MCF 10A (cell line): ENCODE measurements around the gene IL17RC. TPM values are rescaled to one million over a fixed set of nuclear protein-coding genes. Genes with fewer than 3 reads are reported as not detected.
A peak's percentile ranks its signal among the peaks of the same experiment; 100 is the strongest.
"Not testable (repeated sequence)": the region's sequence is repeated elsewhere in the genome, so short reads cannot be mapped to it uniquely, and the experiment has no call there.

Experiments
- BruUV-seq: library from RNA; stranded (reverse); fragments of 400-500 nt; replicated peaks from 2 replicates; lab custom pipeline; 2021; lab: Mats Ljungman, UMichigan
- CTCF ChIA-PET: fragments of 300-600 bp; sonication (Branson Sonifier 250); formaldehyde crosslinking; extraction: SDS; loops from one replicate; lab custom pipeline; 2021; ENCODE audit warnings: antibody characterized with exemption, inconsistent platforms; lab: Yijun Ruan, JAX
- POLR2A ChIA-PET: fragments of 300-600, 350-650 bp; sonication (Branson Sonifier 250); formaldehyde crosslinking; extraction: SDS; loops from one replicate; lab custom pipeline; 2020; ENCODE audit warnings: antibody characterized with exemption, inconsistent platforms; lab: Yijun Ruan, JAX
- DNase-seq: peaks from one replicate; pipeline ENCODE4 v3.0.0-alpha.2; 2018; ENCODE audit not compliant: unreplicated experiment
- H3K27ac Mint-ChIP-seq: one replicate; pipeline ENCODE4 v1.8.0; 2022; ENCODE audit warnings: mild to moderate bottlenecking, low read depth, mixed read lengths; ENCODE audit not compliant: unreplicated experiment
- H3K27me3 Mint-ChIP-seq: one replicate; pipeline ENCODE4 v1.8.0; 2022; ENCODE audit warnings: mixed read lengths; ENCODE audit not compliant: insufficient read depth, unreplicated experiment
- H3K36me3 Mint-ChIP-seq: one replicate; pipeline ENCODE4 v1.8.0; 2022; ENCODE audit warnings: mild to moderate bottlenecking, moderate library complexity, mixed read lengths; ENCODE audit not compliant: insufficient read depth, unreplicated experiment
- H3K4me1 Mint-ChIP-seq: one replicate; pipeline ENCODE4 v1.8.0; 2022; ENCODE audit warnings: mixed read lengths; ENCODE audit not compliant: insufficient read depth, unreplicated experiment
- H3K4me3 Mint-ChIP-seq: one replicate; pipeline ENCODE4 v1.8.0; 2022; ENCODE audit warnings: mild to moderate bottlenecking, moderate library complexity, mixed read lengths; ENCODE audit not compliant: unreplicated experiment
- H3K9me3 Mint-ChIP-seq: one replicate; pipeline ENCODE4 v1.8.0; 2022; ENCODE audit warnings: mixed read lengths; ENCODE audit not compliant: unreplicated experiment
- intact Hi-C: fragments of 100-400 bp; cut with micrococcal nuclease; formaldehyde crosslinking; loops from 2 replicates; pipeline ENCODE4 v1.14.1; 2022
- total RNA-seq: library from RNA; stranded (reverse); gene quantifications from 2 replicates; pipeline ENCODE4 v1.2.3, GENCODE V29; 2022
- TF ChIP-seq, protein P1 (sequence below): fragments of 200-600 bp; IDR thresholded peaks from one replicate; pipeline ENCODE4 v1.8.0; 2022; ENCODE audit warnings: antibody characterized with exemption, mild to moderate bottlenecking; ENCODE audit not compliant: unreplicated experiment

Gene IL17RC
- total RNA-seq, 1 experiment from 2014 or later: 25.7 TPM

GRCh38 chr3:9870978-9871377, 45.9 kb upstream of the IL17RC start:
- peak; percentile 47 for DNase-seq
- peaks cover 16% of the 10 kb centered on the region for H3K4me1 Mint-ChIP-seq
- H3K36me3 Mint-ChIP-seq: no peaks in the 10 kb centered on the region
- TF ChIP-seq, protein P1, sequence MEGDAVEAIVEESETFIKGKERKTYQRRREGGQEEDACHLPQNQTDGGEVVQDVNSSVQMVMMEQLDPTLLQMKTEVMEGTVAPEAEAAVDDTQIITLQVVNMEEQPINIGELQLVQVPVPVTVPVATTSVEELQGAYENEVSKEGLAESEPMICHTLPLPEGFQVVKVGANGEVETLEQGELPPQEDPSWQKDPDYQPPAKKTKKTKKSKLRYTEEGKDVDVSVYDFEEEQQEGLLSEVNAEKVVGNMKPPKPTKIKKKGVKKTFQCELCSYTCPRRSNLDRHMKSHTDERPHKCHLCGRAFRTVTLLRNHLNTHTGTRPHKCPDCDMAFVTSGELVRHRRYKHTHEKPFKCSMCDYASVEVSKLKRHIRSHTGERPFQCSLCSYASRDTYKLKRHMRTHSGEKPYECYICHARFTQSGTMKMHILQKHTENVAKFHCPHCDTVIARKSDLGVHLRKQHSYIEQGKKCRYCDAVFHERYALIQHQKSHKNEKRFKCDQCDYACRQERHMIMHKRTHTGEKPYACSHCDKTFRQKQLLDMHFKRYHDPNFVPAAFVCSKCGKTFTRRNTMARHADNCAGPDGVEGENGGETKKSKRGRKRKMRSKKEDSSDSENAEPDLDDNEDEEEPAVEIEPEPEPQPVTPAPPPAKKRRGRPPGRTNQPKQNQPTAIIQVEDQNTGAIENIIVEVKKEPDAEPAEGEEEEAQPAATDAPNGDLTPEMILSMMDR: no peak
- ChIA-PET POLR2A (interaction anchor here (0.9 kb wide), 1 partner anchor 20 kb away, joined by 4 read pairs; no protein-coding TSS in a partner anchor), CTCF (interaction anchor here (0.6 to 1.7 kb wide), 4 partner anchors 11 to 14 kb away, joined by 3 to 4 read pairs (median 3); no protein-coding TSS in a partner anchor)
- intact Hi-C loops: no loop called here
- H3K4me3 Mint-ChIP-seq: no peak overlapping the region
- no peaks in the 10 kb centered on the region for H3K9me3 Mint-ChIP-seq
- H3K27me3 Mint-ChIP-seq: no peaks in the 10 kb centered on the region
- BruUV-seq: no TSS peak
- no peak overlapping the region for H3K27ac Mint-ChIP-seq

DNA sequence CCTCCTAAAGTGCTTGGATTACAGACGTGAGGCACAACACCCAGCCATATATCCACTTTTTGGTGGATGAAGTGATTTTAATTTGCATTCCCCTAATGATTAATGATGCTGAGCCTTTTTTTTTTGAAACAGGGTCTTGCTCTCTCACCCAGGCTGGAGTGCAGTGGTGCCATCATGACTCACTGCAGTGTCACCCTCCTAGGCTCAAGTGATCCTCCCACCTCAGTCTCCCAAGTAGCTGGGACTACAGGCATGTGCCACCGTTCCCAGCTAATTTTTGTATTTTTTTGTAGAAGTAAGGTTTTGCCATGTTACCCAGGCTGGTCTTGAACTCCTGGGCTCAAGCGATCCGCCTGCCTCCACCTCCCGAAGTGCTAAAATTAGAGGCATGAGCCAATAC, 44.8 kb upstream of the IL17RC start:
- peak overlapping the region; percentile 79 for H3K27ac Mint-ChIP-seq
- DNase-seq, H3K4me3 Mint-ChIP-seq, BruUV-seq, intact Hi-C loops, H3K9me3 Mint-ChIP-seq, H3K27me3 Mint-ChIP-seq, H3K36me3 Mint-ChIP-seq, H3K4me1 Mint-ChIP-seq: not testable (repeated sequence)
- CTCF ChIA-PET: interaction anchor here (0.8 to 1.7 kb wide), 3 partner anchors 11 to 13 kb away, joined by 3 to 4 read pairs (median 3); no protein-coding TSS in a partner anchor
- POLR2A ChIA-PET: interaction anchor here (1.0 to 1.1 kb wide), 3 partner anchors 13 to 62 kb away, joined by 3 to 6 read pairs (median 5); partner anchors contain the start of genes CRELD1 and JAGN1

GRCh38 chr3:9875448-9875847, 41.5 kb upstream of the IL17RC start:
- TF ChIP-seq, protein P1: no peak
- no peaks in the 10 kb centered on the region for H3K36me3 Mint-ChIP-seq
- no TSS peak for BruUV-seq
- no peak for DNase-seq
- H3K4me3 Mint-ChIP-seq: no peak overlapping the region
- H3K27ac Mint-ChIP-seq: no peak overlapping the region
- H3K4me1 Mint-ChIP-seq: peaks cover 5% of the 10 kb centered on the region
- intact Hi-C loops: no loop called here
- ChIA-PET POLR2A (interaction anchor here (0.5 to 3.4 kb wide), 2 partner anchors 9 to 161 kb away, joined by 6 to 14 read pairs; no protein-coding TSS in a partner anchor), CTCF (no interaction called here)
- no peaks in the 10 kb centered on the region for H3K9me3 Mint-ChIP-seq
- H3K27me3 Mint-ChIP-seq: no peaks in the 10 kb centered on the region

DNA sequence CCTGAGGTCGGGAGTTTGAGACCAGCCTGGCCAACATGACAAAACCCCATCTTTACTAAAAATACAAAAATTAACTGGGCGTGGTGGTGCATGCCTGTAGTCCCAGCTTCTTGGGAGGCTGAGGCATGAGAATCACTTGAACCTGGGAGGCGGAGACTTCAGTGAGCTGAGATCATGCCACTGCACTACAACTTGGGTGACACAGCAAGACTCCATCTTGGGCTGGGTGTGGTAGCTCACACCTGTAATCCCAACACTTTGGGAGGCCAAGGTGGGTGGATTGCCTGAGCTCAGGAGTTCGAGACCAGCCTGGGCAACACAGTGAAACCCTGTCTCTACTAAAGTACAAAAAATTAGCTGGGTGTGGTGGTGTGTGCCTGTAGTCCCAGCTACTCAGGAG, 40.6 kb upstream of the IL17RC start:
- H3K36me3 Mint-ChIP-seq, DNase-seq, CTCF ChIA-PET, intact Hi-C loops, BruUV-seq, H3K27ac Mint-ChIP-seq, H3K4me3 Mint-ChIP-seq, H3K4me1 Mint-ChIP-seq, H3K27me3 Mint-ChIP-seq, H3K9me3 Mint-ChIP-seq: not testable (repeated sequence)
- POLR2A ChIA-PET: interaction anchor here (3.4 kb wide), 1 partner anchor 8 kb away, joined by 14 read pairs; no protein-coding TSS in a partner anchor

- Mint-ChIP-seq H3K9me3 (no peaks in the 10 kb centered on the region), H3K4me3 (no peak overlapping the region), H3K36me3 (no peaks in the 10 kb centered on the region), H3K27me3 (no peaks in the 10 kb centered on the region), H3K27ac (no peak overlapping the region), H3K4me1 (peaks cover 5% of the 10 kb centered on the region)
- TF ChIP-seq, protein P1: no peak
- DNase-seq: no peak
- ChIA-PET POLR2A (interaction anchor here (0.8 kb wide), 1 partner anchor 9 kb away, joined by 4 read pairs; no protein-coding TSS in a partner anchor), CTCF (no interaction called here)
- intact Hi-C loops: no loop called here
- no TSS peak for BruUV-seq
Measured at GRCh38 chr3:9876991-9877390, 39.9 kb upstream of the IL17RC start.
